IPS-NIHi7 (cell line): ENCODE results near the gene LATS1.
"Not testable (repeated sequence)": the region's sequence is repeated elsewhere in the genome, so short reads cannot be mapped to it uniquely, and the experiment has no call there.

Source experiments
- DNase-seq: peaks from one replicate; pipeline ENCODE4 v3.0.0; 2012; ENCODE audit warnings: mixed read lengths; ENCODE audit errors: extremely low spot score

LATS1 gene

GRCh38 chr6:149728499-149729234, 10.8 kb upstream of the LATS1 start:
- DNase-seq: no peak

- DNase-seq: no peak
Measured at GRCh38 chr6:149727793-149728498, 10.0 kb upstream of the LATS1 start.

- DNase-seq: no peak
Measured at GRCh38 chr6:149725785-149726184, 7.9 kb upstream of the LATS1 start.

GRCh38 chr6:149723771-149724417, 6.0 kb upstream of the LATS1 start:
- peak; percentile 44 for DNase-seq

GRCh38 chr6:149723262-149723661, 5.4 kb upstream of the LATS1 start:
- no peak for DNase-seq

GRCh38 chr6:149719531-149719930, 1.6 kb upstream of the LATS1 start:
- no peak for DNase-seq

GRCh38 chr6:149717255-149717587, 680 bp downstream of the LATS1 start:
- DNase-seq: no peak

- DNase-seq: no peak
Measured at GRCh38 chr6:149716181-149716963, 1.5 kb downstream of the LATS1 start.

- DNase-seq: no peak
Measured at GRCh38 chr6:149714442-149714841, 3.5 kb downstream of the LATS1 start.

- no peak for DNase-seq
Measured at GRCh38 chr6:149711711-149712110, 6.2 kb downstream of the LATS1 start.

GRCh38 chr6:149701714-149702113, 16.2 kb downstream of the LATS1 start:
- no peak for DNase-seq

- DNase-seq: no peak
Measured at GRCh38 chr6:149699150-149699549, 18.8 kb downstream of the LATS1 start.

GRCh38 chr6:149698175-149698574, 19.7 kb downstream of the LATS1 start:
- DNase-seq: no peak

- no peak for DNase-seq
Measured at GRCh38 chr6:149696901-149697300, 21.0 kb downstream of the LATS1 start.

GRCh38 chr6:149694921-149695320, 23.0 kb downstream of the LATS1 start:
- no peak for DNase-seq

GRCh38 chr6:149691201-149691600, 26.7 kb downstream of the LATS1 start:
- no peak for DNase-seq

- DNase-seq: no peak
Measured at GRCh38 chr6:149686230-149686629, 31.7 kb downstream of the LATS1 start.

- no peak for DNase-seq
Measured at GRCh38 chr6:149683256-149683859, 34.5 kb downstream of the LATS1 start.

GRCh38 chr6:149681845-149682244, 36.1 kb downstream of the LATS1 start:
- not testable (repeated sequence) for DNase-seq

GRCh38 chr6:149681209-149681608, 36.7 kb downstream of the LATS1 start:
- no peak for DNase-seq

GRCh38 chr6:149680503-149680902, 37.4 kb downstream of the LATS1 start:
- no peak for DNase-seq

- DNase-seq: not testable (repeated sequence)
Measured at GRCh38 chr6:149672265-149672664, 45.6 kb downstream of the LATS1 start.
